ENCODE results near the gene KIF18A. TPM values are rescaled to one million over a fixed set of nuclear protein-coding genes. Genes with fewer than 3 reads are reported as not detected.

The KIF18A gene
- polyA plus RNA-seq, 1 donor (not counting 4 experiments of a cell fraction or from before 2014, with no cell fraction given), result 6.1 TPM

DNA sequence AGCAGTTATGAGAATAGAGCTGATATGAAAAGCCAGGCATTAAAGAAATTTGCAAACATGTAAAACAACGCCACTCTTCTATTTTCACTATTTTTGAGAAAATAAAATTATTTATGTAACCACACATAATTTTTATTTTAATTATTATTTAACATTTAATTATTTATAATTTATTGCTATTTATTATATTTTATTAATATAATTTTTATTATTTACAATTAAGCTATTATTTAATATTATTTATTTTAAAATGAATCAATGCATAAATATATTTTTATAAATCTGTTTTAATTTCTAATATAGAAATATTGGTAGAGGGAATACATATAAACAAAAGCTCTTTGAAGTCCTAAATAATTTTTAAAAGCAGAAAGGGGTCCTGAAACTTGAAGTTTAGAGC, 36.7 kb downstream of the KIF18A start:
- Histone ChIP-seq H3K9me1 (ENCODE audit: control insufficient read depth, extremely low read depth, insufficient read depth, low read length) (no peaks in the 10 kb centered on the region), H3K4me2 (ENCODE audit: control insufficient read depth, extremely low read depth, insufficient read depth, low read depth, low read length) (no peak overlapping the region), H3K4me1 (ENCODE audit: control insufficient read depth, extremely low read depth, insufficient read depth, low read length) (no peaks in the 10 kb centered on the region), H3K27me3 (ENCODE audit: control insufficient read depth, extremely low read depth, insufficient read depth, low read length) (no peaks in the 10 kb centered on the region), H3K9me3 (ENCODE audit: control insufficient read depth, low read depth, low read length) (no peaks in the 10 kb centered on the region), H3K9ac (ENCODE audit: control insufficient read depth, extremely low read depth, insufficient read depth, low read length) (no peak overlapping the region), H4K20me1 (ENCODE audit: control insufficient read depth, extremely low read depth, insufficient read depth, low read length) (no peaks in the 10 kb centered on the region), H2AFZ (ENCODE audit: control insufficient read depth, low read length) (no peak overlapping the region), H3K79me2 (ENCODE audit: control insufficient read depth, insufficient read depth, low read length) (no peaks in the 10 kb centered on the region), H3K4me3 (ENCODE audit: control insufficient read depth in 2 of 3, extremely low read depth in 1 of 3, insufficient read depth in 2 of 3, low read depth in 1 of 3, low read length in 3 of 3) (no peak overlapping the region), H3K27ac (ENCODE audit: control insufficient read depth, insufficient read depth, low read length) (no peak overlapping the region), H3K36me3 (ENCODE audit: control insufficient read depth in 2 of 2, extremely low read depth in 1 of 2, insufficient read depth in 2 of 2, low read length in 2 of 2) (no peaks in the 10 kb centered on the region)
- TF ChIP-seq EZH2 (IDR thresholded peaks at IDR 0.05; ENCODE audit: low read length), result no peak
- TF ChIP-seq, protein P1, sequence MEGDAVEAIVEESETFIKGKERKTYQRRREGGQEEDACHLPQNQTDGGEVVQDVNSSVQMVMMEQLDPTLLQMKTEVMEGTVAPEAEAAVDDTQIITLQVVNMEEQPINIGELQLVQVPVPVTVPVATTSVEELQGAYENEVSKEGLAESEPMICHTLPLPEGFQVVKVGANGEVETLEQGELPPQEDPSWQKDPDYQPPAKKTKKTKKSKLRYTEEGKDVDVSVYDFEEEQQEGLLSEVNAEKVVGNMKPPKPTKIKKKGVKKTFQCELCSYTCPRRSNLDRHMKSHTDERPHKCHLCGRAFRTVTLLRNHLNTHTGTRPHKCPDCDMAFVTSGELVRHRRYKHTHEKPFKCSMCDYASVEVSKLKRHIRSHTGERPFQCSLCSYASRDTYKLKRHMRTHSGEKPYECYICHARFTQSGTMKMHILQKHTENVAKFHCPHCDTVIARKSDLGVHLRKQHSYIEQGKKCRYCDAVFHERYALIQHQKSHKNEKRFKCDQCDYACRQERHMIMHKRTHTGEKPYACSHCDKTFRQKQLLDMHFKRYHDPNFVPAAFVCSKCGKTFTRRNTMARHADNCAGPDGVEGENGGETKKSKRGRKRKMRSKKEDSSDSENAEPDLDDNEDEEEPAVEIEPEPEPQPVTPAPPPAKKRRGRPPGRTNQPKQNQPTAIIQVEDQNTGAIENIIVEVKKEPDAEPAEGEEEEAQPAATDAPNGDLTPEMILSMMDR (optimal IDR thresholded peaks at IDR 0.05 in 1 of 3, IDR thresholded peaks at IDR 0.05 in 1 of 3, conservative IDR thresholded peaks at IDR 0.05 in 1 of 3; ENCODE audit: extremely low read depth in 1 of 3, insufficient read depth in 2 of 3, low read length in 3 of 3), result no peak
- DNase-seq (ENCODE audit: low read depth, low spot score) (no peak), FAIRE-seq (no peak)
- dilution Hi-C loops (cut with MboI; ENCODE audit: extremely low pct_ligation_motif_present, low sequenced_read_pairs), result no loop called here

- Histone ChIP-seq H3K4me1 (ENCODE audit: control insufficient read depth, extremely low read depth, insufficient read depth, low read length) (no peaks in the 10 kb centered on the region), H3K9ac (ENCODE audit: control insufficient read depth, extremely low read depth, insufficient read depth, low read length) (no peak overlapping the region), H3K4me2 (ENCODE audit: control insufficient read depth, extremely low read depth, insufficient read depth, low read depth, low read length) (no peak overlapping the region), H3K9me3 (ENCODE audit: control insufficient read depth, low read depth, low read length) (no peaks in the 10 kb centered on the region), H3K27me3 (ENCODE audit: control insufficient read depth, extremely low read depth, insufficient read depth, low read length) (no peaks in the 10 kb centered on the region), H3K9me1 (ENCODE audit: control insufficient read depth, extremely low read depth, insufficient read depth, low read length) (no peaks in the 10 kb centered on the region), H2AFZ (ENCODE audit: control insufficient read depth, low read length) (no peak overlapping the region), H4K20me1 (ENCODE audit: control insufficient read depth, extremely low read depth, insufficient read depth, low read length) (no peaks in the 10 kb centered on the region), H3K27ac (ENCODE audit: control insufficient read depth, insufficient read depth, low read length) (no peak overlapping the region), H3K4me3 (ENCODE audit: control insufficient read depth in 2 of 3, extremely low read depth in 1 of 3, insufficient read depth in 2 of 3, low read depth in 1 of 3, low read length in 3 of 3) (no peak overlapping the region), H3K79me2 (ENCODE audit: control insufficient read depth, insufficient read depth, low read length) (no peaks in the 10 kb centered on the region), H3K36me3 (ENCODE audit: control insufficient read depth in 2 of 2, extremely low read depth in 1 of 2, insufficient read depth in 2 of 2, low read length in 2 of 2) (no peaks in the 10 kb centered on the region)
- no peak for FAIRE-seq
- TF ChIP-seq, protein P1 (optimal IDR thresholded peaks at IDR 0.05 in 1 of 3, IDR thresholded peaks at IDR 0.05 in 1 of 3, conservative IDR thresholded peaks at IDR 0.05 in 1 of 3; ENCODE audit: extremely low read depth in 1 of 3, insufficient read depth in 2 of 3, low read length in 3 of 3), result no peak
- TF ChIP-seq EZH2 (IDR thresholded peaks at IDR 0.05; ENCODE audit: low read length), result no peak
- dilution Hi-C loops (cut with MboI; ENCODE audit: extremely low pct_ligation_motif_present, low sequenced_read_pairs), result no loop called here
- DNase-seq (ENCODE audit: low read depth, low spot score), result no peak
These were observed 49.6 kb downstream of the KIF18A start for GRCh38 chr11:28058333-28058732.

Data from keratinocyte (primary cell).